Vagina (tissue), 2 donors: Measurements from ENCODE around the gene CCDC88C. TPM values are rescaled to one million over a fixed set of nuclear protein-coding genes. Genes with fewer than 3 reads are reported as not detected.

Experiments
- DNase-seq, 2 donors: peaks; one replicate each; pipeline ENCODE4 v3.0.0-alpha.2; 2017; ENCODE audit errors: extremely low spot score in 2 of 2
- H3K27ac ChIP-seq: fragments of 200-600 bp; sonication (generic); one replicate; pipeline ENCODE4 v1.5.1; 2019
- H3K27me3 ChIP-seq: fragments of 200-600 bp; sonication (generic); one replicate; pipeline ENCODE4 v1.5.1; 2019
- H3K36me3 ChIP-seq, 2 donors: fragments of 200-600 bp; sonication (generic); one replicate each; pipeline ENCODE4 v1.5.1; 2017 to 2019
- H3K4me1 ChIP-seq: fragments of 200-600 bp; sonication (generic); one replicate; pipeline ENCODE4 v1.5.1; 2019
- H3K4me3 ChIP-seq, 2 donors: fragments of 200-600 bp; sonication (generic); 1 replicate in 1 of 2; 2 replicates in 1 of 2; pipeline ENCODE4 v1.5.1; 2016 to 2019
- H3K9me3 ChIP-seq: fragments of 200-600 bp; sonication (generic); one replicate; pipeline ENCODE4 v1.5.1; 2019
- CTCF ChIP-seq, 3 experiments: fragments of 450-650 bp in 2 of 3; fragments of 200-600 bp in 1 of 3; sonication (generic) in 1 of 3; IDR thresholded peaks; one replicate each; pipeline ENCODE4 v1.5.1; 2017 to 2019; ENCODE audit warnings: antibody characterized with exemption in 3 of 3, mild to moderate bottlenecking in 2 of 3, moderate library complexity in 2 of 3
- POLR2A ChIP-seq, 2 donors: fragments of 450-650 bp; IDR thresholded peaks; one replicate each; pipeline ENCODE4 v1.6.1; 2017; ENCODE audit warnings: antibody characterized with exemption in 2 of 2, mild to moderate bottlenecking in 2 of 2, moderate library complexity in 2 of 2
- POLR2AphosphoS5 ChIP-seq, 2 donors: sonication (generic); formaldehyde crosslinking; IDR thresholded peaks; one replicate each; pipeline ENCODE4 v1.9.0; 2017; ENCODE audit warnings: antibody characterized with exemption in 2 of 2, mild to moderate bottlenecking in 2 of 2, low read depth in 1 of 2; ENCODE audit not compliant: insufficient read depth in 1 of 2
- intact Hi-C: fragments of 100-400 bp; cut with DNase I; formaldehyde crosslinking; loops from one replicate; pipeline ENCODE4 v1.15.1; 2023
- total RNA-seq: library from RNA; depleted of rRNA; stranded (reverse); fragments of >200 nt; gene quantifications from one replicate; pipeline ENCODE4 v1.2.3, GENCODE V29; 2016

CCDC88C gene
- total RNA-seq, 1 donor from 2014 or later, result 42.2 TPM

GRCh38 chr14:91454580-91454979 lies 37.0 kb upstream of the CCDC88C start:
- no peaks in the 10 kb centered on the region for H3K27me3 ChIP-seq
- DNase-seq, result no peak
- H3K9me3 ChIP-seq, result no peaks in the 10 kb centered on the region
- peaks cover 0 to 34% of the 10 kb centered on the region in 2 donors for H3K36me3 ChIP-seq
- no peaks in the 10 kb centered on the region for H3K4me1 ChIP-seq
- intact Hi-C loops, result no loop called here
- H3K27ac ChIP-seq, result no peak overlapping the region
- TF ChIP-seq POLR2AphosphoS5 (IDR thresholded peaks at IDR 0.05; ENCODE audit: insufficient read depth in 1 of 2, low read depth in 1 of 2) (no peak), CTCF (IDR thresholded peaks at IDR 0.05) (no peak), POLR2A (IDR thresholded peaks at IDR 0.05) (no peak)
- no peak overlapping the region for H3K4me3 ChIP-seq

GRCh38 chr14:91454155-91454554 lies 36.5 kb upstream of the CCDC88C start:
- Histone ChIP-seq H3K4me1 (no peaks in the 10 kb centered on the region), H3K9me3 (no peaks in the 10 kb centered on the region), H3K4me3 (no peak overlapping the region), H3K27ac (no peak overlapping the region), H3K27me3 (no peaks in the 10 kb centered on the region), H3K36me3 (peaks cover 0 to 30% of the 10 kb centered on the region in 2 donors)
- TF ChIP-seq POLR2AphosphoS5 (IDR thresholded peaks at IDR 0.05; ENCODE audit: insufficient read depth in 1 of 2, low read depth in 1 of 2) (no peak), POLR2A (IDR thresholded peaks at IDR 0.05) (no peak), CTCF (IDR thresholded peaks at IDR 0.05) (no peak)
- intact Hi-C loops, result no loop called here
- no peak for DNase-seq

GRCh38 chr14:91453744-91454143 lies 36.1 kb upstream of the CCDC88C start:
- DNase-seq, result no peak
- no peak overlapping the region for H3K4me3 ChIP-seq
- intact Hi-C loops, result no loop called here
- no peak overlapping the region for H3K27ac ChIP-seq
- peaks cover 0 to 26% of the 10 kb centered on the region in 2 donors for H3K36me3 ChIP-seq
- no peak for TF ChIP-seq CTCF (IDR thresholded peaks at IDR 0.05)
- TF ChIP-seq POLR2AphosphoS5 (IDR thresholded peaks at IDR 0.05; ENCODE audit: insufficient read depth in 1 of 2, low read depth in 1 of 2), result no peak
- TF ChIP-seq POLR2A (IDR thresholded peaks at IDR 0.05), result no peak
- H3K27me3 ChIP-seq, result no peaks in the 10 kb centered on the region
- H3K9me3 ChIP-seq, result no peaks in the 10 kb centered on the region
- H3K4me1 ChIP-seq, result no peaks in the 10 kb centered on the region

GRCh38 chr14:91444335-91445020 lies 26.9 kb upstream of the CCDC88C start:
- TF ChIP-seq POLR2A (IDR thresholded peaks at IDR 0.05) (no peak), CTCF (IDR thresholded peaks at IDR 0.05) (no peak), POLR2AphosphoS5 (IDR thresholded peaks at IDR 0.05; ENCODE audit: insufficient read depth in 1 of 2, low read depth in 1 of 2) (no peak)
- Histone ChIP-seq H3K4me3 (no peak overlapping the region), H3K27me3 (no peaks in the 10 kb centered on the region), H3K27ac (no peak overlapping the region), H3K9me3 (no peaks in the 10 kb centered on the region), H3K4me1 (no peaks in the 10 kb centered on the region), H3K36me3 (no peaks in the 10 kb centered on the region)
- DNase-seq, result no peak
- intact Hi-C loops, result no loop called here

GRCh38 chr14:91439345-91439744 lies 21.7 kb upstream of the CCDC88C start:
- DNase-seq, result no peak
- H3K9me3 ChIP-seq, result no peaks in the 10 kb centered on the region
- no peaks in the 10 kb centered on the region for H3K27me3 ChIP-seq
- no peaks in the 10 kb centered on the region for H3K36me3 ChIP-seq
- no peak overlapping the region for H3K4me3 ChIP-seq
- H3K4me1 ChIP-seq, result no peaks in the 10 kb centered on the region
- no peak overlapping the region for H3K27ac ChIP-seq
- intact Hi-C loops, result no loop called here
- no peak for TF ChIP-seq CTCF (IDR thresholded peaks at IDR 0.05)
- TF ChIP-seq POLR2AphosphoS5 (IDR thresholded peaks at IDR 0.05; ENCODE audit: insufficient read depth in 1 of 2, low read depth in 1 of 2), result no peak
- TF ChIP-seq POLR2A (IDR thresholded peaks at IDR 0.05), result no peak
